NCI-H2171 (cell line): ENCODE data around the gene ARL8A.
"Not testable (repeated sequence)": the region's sequence is repeated elsewhere in the genome, so short reads cannot be mapped to it uniquely, and the experiment has no call there.

Source experiments
- DNase-seq: peaks from one replicate; lab custom pipeline; 2025; lab: John Stamatoyannopoulos, UW

ARL8A gene

GRCh38 chr1:202144402-202145067 lies at the start of gene ARL8A:
Gene ARL8A, minus strand, starts transcription at chr1:202144737. Its CDS starts 165 bp downstream, at chr1:202144572.
- peak; percentile 45 for DNase-seq

- no peak for DNase-seq
Measured at GRCh38 chr1:202194328-202194648, 49.8 kb upstream of the ARL8A start.

- no peak for DNase-seq
Measured at GRCh38 chr1:202193614-202194327, 49.2 kb upstream of the ARL8A start, which contains the start of gene LGR6. Gene LGR6, plus strand, starts transcription at chr1:202193799. Its CDS starts 191 bp downstream, at chr1:202193990.

GRCh38 chr1:202192770-202193613 lies 48.5 kb upstream of the ARL8A start:
- DNase-seq: peak; percentile 47

GRCh38 chr1:202191391-202191790 lies 46.9 kb upstream of the ARL8A start:
- DNase-seq: not testable (repeated sequence)

GRCh38 chr1:202189918-202190715 lies 45.6 kb upstream of the ARL8A start:
- DNase-seq: no peak

GRCh38 chr1:202189001-202189790 lies 44.7 kb upstream of the ARL8A start:
- peak; percentile 32 for DNase-seq

GRCh38 chr1:202187697-202188407 lies 43.3 kb upstream of the ARL8A start:
- DNase-seq: no peak

- DNase-seq: no peak
Measured at GRCh38 chr1:202187041-202187671, 42.6 kb upstream of the ARL8A start.

GRCh38 chr1:202186327-202186726 lies 41.8 kb upstream of the ARL8A start:
- DNase-seq: no peak

- peak; percentile 82 for DNase-seq
Measured at GRCh38 chr1:202184750-202185460, 40.4 kb upstream of the ARL8A start.

- no peak for DNase-seq
Measured at GRCh38 chr1:202182040-202182877, 37.7 kb upstream of the ARL8A start.

- no peak for DNase-seq
Measured at GRCh38 chr1:202181586-202181985, 37.0 kb upstream of the ARL8A start.

- DNase-seq: not testable (repeated sequence)
Measured at GRCh38 chr1:202180751-202181139, 36.2 kb upstream of the ARL8A start.

GRCh38 chr1:202179828-202180750 lies 35.6 kb upstream of the ARL8A start:
- DNase-seq: no peak

GRCh38 chr1:202176949-202177927 lies 32.7 kb upstream of the ARL8A start:
- no peak for DNase-seq
